ENCODE results near the gene CD274. TPM values are rescaled to one million over a fixed set of nuclear protein-coding genes. Genes with fewer than 3 reads are reported as not detected.

CD274 gene
- total and polyA plus RNA-seq, 2 of the 8 experiments (the other 6 are each of a cell fraction or from before 2014, with no cell fraction given) = 0.08 to 0.15 TPM

DNA sequence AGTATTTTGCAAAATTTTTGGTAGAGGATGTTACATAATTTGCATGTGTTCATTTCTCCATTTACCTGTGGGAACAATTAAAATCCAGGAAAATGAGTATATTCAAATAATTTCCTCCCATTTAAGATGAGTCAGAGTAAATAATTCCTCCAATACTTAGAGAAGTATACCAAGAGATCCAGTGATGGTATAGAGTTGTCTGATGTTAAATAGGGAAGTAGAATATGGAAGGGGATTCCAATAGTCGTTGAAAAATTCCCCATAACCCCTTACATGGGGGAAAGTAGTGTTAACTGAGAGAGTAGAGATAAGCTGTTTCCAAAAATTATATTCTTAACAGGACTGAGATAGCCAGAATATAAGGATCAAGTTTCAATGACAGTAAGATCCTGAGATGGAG is 15.7 kb downstream of the CD274 start (continued):
- TF ChIP-seq, protein P1, sequence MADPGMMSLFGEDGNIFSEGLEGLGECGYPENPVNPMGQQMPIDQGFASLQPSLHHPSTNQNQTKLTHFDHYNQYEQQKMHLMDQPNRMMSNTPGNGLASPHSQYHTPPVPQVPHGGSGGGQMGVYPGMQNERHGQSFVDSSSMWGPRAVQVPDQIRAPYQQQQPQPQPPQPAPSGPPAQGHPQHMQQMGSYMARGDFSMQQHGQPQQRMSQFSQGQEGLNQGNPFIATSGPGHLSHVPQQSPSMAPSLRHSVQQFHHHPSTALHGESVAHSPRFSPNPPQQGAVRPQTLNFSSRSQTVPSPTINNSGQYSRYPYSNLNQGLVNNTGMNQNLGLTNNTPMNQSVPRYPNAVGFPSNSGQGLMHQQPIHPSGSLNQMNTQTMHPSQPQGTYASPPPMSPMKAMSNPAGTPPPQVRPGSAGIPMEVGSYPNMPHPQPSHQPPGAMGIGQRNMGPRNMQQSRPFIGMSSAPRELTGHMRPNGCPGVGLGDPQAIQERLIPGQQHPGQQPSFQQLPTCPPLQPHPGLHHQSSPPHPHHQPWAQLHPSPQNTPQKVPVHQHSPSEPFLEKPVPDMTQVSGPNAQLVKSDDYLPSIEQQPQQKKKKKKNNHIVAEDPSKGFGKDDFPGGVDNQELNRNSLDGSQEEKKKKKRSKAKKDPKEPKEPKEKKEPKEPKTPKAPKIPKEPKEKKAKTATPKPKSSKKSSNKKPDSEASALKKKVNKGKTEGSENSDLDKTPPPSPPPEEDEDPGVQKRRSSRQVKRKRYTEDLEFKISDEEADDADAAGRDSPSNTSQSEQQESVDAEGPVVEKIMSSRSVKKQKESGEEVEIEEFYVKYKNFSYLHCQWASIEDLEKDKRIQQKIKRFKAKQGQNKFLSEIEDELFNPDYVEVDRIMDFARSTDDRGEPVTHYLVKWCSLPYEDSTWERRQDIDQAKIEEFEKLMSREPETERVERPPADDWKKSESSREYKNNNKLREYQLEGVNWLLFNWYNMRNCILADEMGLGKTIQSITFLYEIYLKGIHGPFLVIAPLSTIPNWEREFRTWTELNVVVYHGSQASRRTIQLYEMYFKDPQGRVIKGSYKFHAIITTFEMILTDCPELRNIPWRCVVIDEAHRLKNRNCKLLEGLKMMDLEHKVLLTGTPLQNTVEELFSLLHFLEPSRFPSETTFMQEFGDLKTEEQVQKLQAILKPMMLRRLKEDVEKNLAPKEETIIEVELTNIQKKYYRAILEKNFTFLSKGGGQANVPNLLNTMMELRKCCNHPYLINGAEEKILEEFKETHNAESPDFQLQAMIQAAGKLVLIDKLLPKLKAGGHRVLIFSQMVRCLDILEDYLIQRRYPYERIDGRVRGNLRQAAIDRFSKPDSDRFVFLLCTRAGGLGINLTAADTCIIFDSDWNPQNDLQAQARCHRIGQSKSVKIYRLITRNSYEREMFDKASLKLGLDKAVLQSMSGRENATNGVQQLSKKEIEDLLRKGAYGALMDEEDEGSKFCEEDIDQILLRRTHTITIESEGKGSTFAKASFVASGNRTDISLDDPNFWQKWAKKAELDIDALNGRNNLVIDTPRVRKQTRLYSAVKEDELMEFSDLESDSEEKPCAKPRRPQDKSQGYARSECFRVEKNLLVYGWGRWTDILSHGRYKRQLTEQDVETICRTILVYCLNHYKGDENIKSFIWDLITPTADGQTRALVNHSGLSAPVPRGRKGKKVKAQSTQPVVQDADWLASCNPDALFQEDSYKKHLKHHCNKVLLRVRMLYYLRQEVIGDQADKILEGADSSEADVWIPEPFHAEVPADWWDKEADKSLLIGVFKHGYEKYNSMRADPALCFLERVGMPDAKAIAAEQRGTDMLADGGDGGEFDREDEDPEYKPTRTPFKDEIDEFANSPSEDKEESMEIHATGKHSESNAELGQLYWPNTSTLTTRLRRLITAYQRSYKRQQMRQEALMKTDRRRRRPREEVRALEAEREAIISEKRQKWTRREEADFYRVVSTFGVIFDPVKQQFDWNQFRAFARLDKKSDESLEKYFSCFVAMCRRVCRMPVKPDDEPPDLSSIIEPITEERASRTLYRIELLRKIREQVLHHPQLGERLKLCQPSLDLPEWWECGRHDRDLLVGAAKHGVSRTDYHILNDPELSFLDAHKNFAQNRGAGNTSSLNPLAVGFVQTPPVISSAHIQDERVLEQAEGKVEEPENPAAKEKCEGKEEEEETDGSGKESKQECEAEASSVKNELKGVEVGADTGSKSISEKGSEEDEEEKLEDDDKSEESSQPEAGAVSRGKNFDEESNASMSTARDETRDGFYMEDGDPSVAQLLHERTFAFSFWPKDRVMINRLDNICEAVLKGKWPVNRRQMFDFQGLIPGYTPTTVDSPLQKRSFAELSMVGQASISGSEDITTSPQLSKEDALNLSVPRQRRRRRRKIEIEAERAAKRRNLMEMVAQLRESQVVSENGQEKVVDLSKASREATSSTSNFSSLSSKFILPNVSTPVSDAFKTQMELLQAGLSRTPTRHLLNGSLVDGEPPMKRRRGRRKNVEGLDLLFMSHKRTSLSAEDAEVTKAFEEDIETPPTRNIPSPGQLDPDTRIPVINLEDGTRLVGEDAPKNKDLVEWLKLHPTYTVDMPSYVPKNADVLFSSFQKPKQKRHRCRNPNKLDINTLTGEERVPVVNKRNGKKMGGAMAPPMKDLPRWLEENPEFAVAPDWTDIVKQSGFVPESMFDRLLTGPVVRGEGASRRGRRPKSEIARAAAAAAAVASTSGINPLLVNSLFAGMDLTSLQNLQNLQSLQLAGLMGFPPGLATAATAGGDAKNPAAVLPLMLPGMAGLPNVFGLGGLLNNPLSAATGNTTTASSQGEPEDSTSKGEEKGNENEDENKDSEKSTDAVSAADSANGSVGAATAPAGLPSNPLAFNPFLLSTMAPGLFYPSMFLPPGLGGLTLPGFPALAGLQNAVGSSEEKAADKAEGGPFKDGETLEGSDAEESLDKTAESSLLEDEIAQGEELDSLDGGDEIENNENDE (IDR thresholded peaks at IDR 0.05; ENCODE audit: insufficient replicate concordance, low read length) = no peak
- TF ChIP-seq, protein P2, sequence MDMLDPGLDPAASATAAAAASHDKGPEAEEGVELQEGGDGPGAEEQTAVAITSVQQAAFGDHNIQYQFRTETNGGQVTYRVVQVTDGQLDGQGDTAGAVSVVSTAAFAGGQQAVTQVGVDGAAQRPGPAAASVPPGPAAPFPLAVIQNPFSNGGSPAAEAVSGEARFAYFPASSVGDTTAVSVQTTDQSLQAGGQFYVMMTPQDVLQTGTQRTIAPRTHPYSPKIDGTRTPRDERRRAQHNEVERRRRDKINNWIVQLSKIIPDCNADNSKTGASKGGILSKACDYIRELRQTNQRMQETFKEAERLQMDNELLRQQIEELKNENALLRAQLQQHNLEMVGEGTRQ (IDR thresholded peaks at IDR 0.05; ENCODE audit: low read length) = no peak
- no peak for TF ChIP-seq MAFK (IDR thresholded peaks at IDR 0.05; ENCODE audit: low read depth, low read length)
- TF ChIP-seq RNF2 (IDR thresholded peaks at IDR 0.05; ENCODE audit: borderline replicate concordance, low read depth, low read length, missing control alignments, poor library complexity, severe bottlenecking) = no peak
- no peak for TF ChIP-seq GABPA (IDR thresholded peaks at IDR 0.05; ENCODE audit: borderline replicate concordance, insufficient read depth, low read length)
- TF ChIP-seq KDM1A (IDR thresholded peaks at IDR 0.05; ENCODE audit: borderline replicate concordance, low read length) = no peak
- TF ChIP-seq KDM4A (IDR thresholded peaks at IDR 0.05; ENCODE audit: low read depth, low read length, severe bottlenecking) = no peak
- TF ChIP-seq CREB1 (IDR thresholded peaks at IDR 0.05) = no peak
- no peak for TF ChIP-seq CBX8 (IDR thresholded peaks at IDR 0.05; ENCODE audit: borderline replicate concordance, low read depth, low read length)
- TF ChIP-seq SUZ12 (IDR thresholded peaks at IDR 0.05; ENCODE audit: low read length) = no peak
